Natural killer cell treated with Interleukin-12 subunit alpha and Interleukin-12 subunit beta and Interleukin-15 and Interleukin-18, amount 100 ng/mL, for 72 hours (primary cell): ENCODE measurements around the gene LAMA5. TPM values are rescaled to one million over a fixed set of nuclear protein-coding genes. Genes with fewer than 3 reads are reported as not detected.

Experiments
- ATAC-seq, 2 donors: fragments of 150-1000 bp; cut with Tn5 transposase in 1 of 2; sonication (Bioruptor Pico), chemical (Tn5 transposase) in 1 of 2; 2 replicates each; pipeline ENCODE4 v1.10.0; 2021
- DNase-seq: peaks from one replicate; pipeline ENCODE4 v3.0.0; 2022; ENCODE audit warnings: low spot score
- H3K27ac Mint-ChIP-seq, 2 donors: 1 replicate in 1 of 2; 2 replicates in 1 of 2; pipeline ENCODE4 v1.8.0; 2022; ENCODE audit warnings: mixed read lengths in 2 of 2, mild to moderate bottlenecking in 1 of 2, moderate library complexity in 1 of 2
- H3K27me3 Mint-ChIP-seq, 2 donors: 1 replicate in 1 of 2; 2 replicates in 1 of 2; pipeline ENCODE4 v1.8.0; 2022; ENCODE audit warnings: mixed read lengths in 2 of 2
- H3K36me3 Mint-ChIP-seq: one replicate; pipeline ENCODE4 v1.8.0; 2022; ENCODE audit warnings: mixed read lengths
- H3K4me1 Mint-ChIP-seq, 2 donors: 1 replicate in 1 of 2; 2 replicates in 1 of 2; pipeline ENCODE4 v1.8.0; 2022; ENCODE audit warnings: low read depth in 2 of 2, mixed read lengths in 2 of 2, mild to moderate bottlenecking in 1 of 2
- H3K4me3 Mint-ChIP-seq: one replicate; pipeline ENCODE4 v1.8.0; 2022; ENCODE audit warnings: mixed read lengths
- H3K9me3 Mint-ChIP-seq: 2 replicates; pipeline ENCODE4 v1.8.0; 2022; ENCODE audit warnings: mixed read lengths
- total RNA-seq, 2 donors: library from RNA; stranded (reverse); gene quantifications; one replicate each; pipeline ENCODE4 v1.2.3, GENCODE V29; 2022

The LAMA5 gene
- total RNA-seq, 2 donors from 2014 or later: 1.5 to 1.9 TPM

GRCh38 chr20:62287759-62288534 lies 79.2 kb downstream of the LAMA5 start:
- DNase-seq (no peak), ATAC-seq (no peak)
- Mint-ChIP-seq H3K4me3 (no peak overlapping the region), H3K27ac (no peak overlapping the region), H3K9me3 (no peaks in the 10 kb centered on the region), H3K4me1 (peaks cover 9 to 19% of the 10 kb centered on the region in 2 donors), H3K27me3 (no peaks in the 10 kb centered on the region), H3K36me3 (peaks cover 4% of the 10 kb centered on the region)

- Mint-ChIP-seq H3K4me3 (no peak overlapping the region), H3K27ac (no peak overlapping the region), H3K4me1 (peaks cover 3 to 13% of the 10 kb centered on the region in 2 donors), H3K9me3 (no peaks in the 10 kb centered on the region), H3K27me3 (no peaks in the 10 kb centered on the region), H3K36me3 (peaks cover 4% of the 10 kb centered on the region)
- ATAC-seq (no peak), DNase-seq (no peak)
Measured at GRCh38 chr20:62287129-62287528, 80.0 kb downstream of the LAMA5 start.

GRCh38 chr20:62286493-62287064 lies 80.5 kb downstream of the LAMA5 start:
- H3K36me3 Mint-ChIP-seq: peaks cover 7% of the 10 kb centered on the region
- no peaks in the 10 kb centered on the region for H3K9me3 Mint-ChIP-seq
- no peak for DNase-seq
- no peak overlapping the region for H3K27ac Mint-ChIP-seq
- H3K4me1 Mint-ChIP-seq: peaks cover 0 to 9% of the 10 kb centered on the region in 2 donors
- H3K4me3 Mint-ChIP-seq: no peak overlapping the region
- no peaks in the 10 kb centered on the region for H3K27me3 Mint-ChIP-seq
- peak in 1 of 2 donors; percentile 38 for ATAC-seq

GRCh38 chr20:62285722-62286121 lies 81.4 kb downstream of the LAMA5 start:
- peaks cover 8% of the 10 kb centered on the region for H3K36me3 Mint-ChIP-seq
- H3K9me3 Mint-ChIP-seq: no peaks in the 10 kb centered on the region
- no peak for ATAC-seq
- peaks cover 0 to 2% of the 10 kb centered on the region in 2 donors for H3K4me1 Mint-ChIP-seq
- no peak for DNase-seq
- no peaks in the 10 kb centered on the region for H3K27me3 Mint-ChIP-seq
- H3K4me3 Mint-ChIP-seq: no peak overlapping the region
- no peak overlapping the region for H3K27ac Mint-ChIP-seq

- Mint-ChIP-seq H3K27ac (no peak overlapping the region), H3K9me3 (no peaks in the 10 kb centered on the region), H3K4me1 (peaks cover 0 to 2% of the 10 kb centered on the region in 2 donors), H3K4me3 (no peak overlapping the region), H3K36me3 (peaks cover 8% of the 10 kb centered on the region), H3K27me3 (no peaks in the 10 kb centered on the region)
- DNase-seq (no peak), ATAC-seq (no peak)
Measured at GRCh38 chr20:62285151-62285550, 82.0 kb downstream of the LAMA5 start.

- peaks cover 8% of the 10 kb centered on the region for H3K36me3 Mint-ChIP-seq
- no peaks in the 10 kb centered on the region for H3K27me3 Mint-ChIP-seq
- H3K4me1 Mint-ChIP-seq: peaks cover 0 to 2% of the 10 kb centered on the region in 2 donors
- no peak overlapping the region for H3K4me3 Mint-ChIP-seq
- no peaks in the 10 kb centered on the region for H3K9me3 Mint-ChIP-seq
- ATAC-seq: no peak
- no peak overlapping the region for H3K27ac Mint-ChIP-seq
- no peak for DNase-seq
Measured at GRCh38 chr20:62284448-62284847, 82.7 kb downstream of the LAMA5 start.

GRCh38 chr20:62282877-62283503 lies 84.1 kb downstream of the LAMA5 start:
- H3K27me3 Mint-ChIP-seq: no peaks in the 10 kb centered on the region
- ATAC-seq (no peak), DNase-seq (no peak)
- H3K36me3 Mint-ChIP-seq: peaks cover 4% of the 10 kb centered on the region
- H3K27ac Mint-ChIP-seq: no peak overlapping the region
- H3K9me3 Mint-ChIP-seq: no peaks in the 10 kb centered on the region
- H3K4me1 Mint-ChIP-seq: peaks cover 0 to 3% of the 10 kb centered on the region in 2 donors
- H3K4me3 Mint-ChIP-seq: no peak overlapping the region

- Mint-ChIP-seq H3K27ac (no peak overlapping the region), H3K4me3 (no peak overlapping the region), H3K4me1 (peaks cover 0 to 4% of the 10 kb centered on the region in 2 donors), H3K36me3 (peaks cover 4% of the 10 kb centered on the region), H3K9me3 (no peaks in the 10 kb centered on the region), H3K27me3 (no peaks in the 10 kb centered on the region)
- no peak for DNase-seq
- ATAC-seq: no peak
Measured at GRCh38 chr20:62282103-62282502, 85.0 kb downstream of the LAMA5 start.

- Mint-ChIP-seq H3K27ac (no peak overlapping the region), H3K4me3 (no peak overlapping the region), H3K27me3 (no peaks in the 10 kb centered on the region), H3K36me3 (peaks cover 4% of the 10 kb centered on the region), H3K4me1 (peaks cover 0 to 4% of the 10 kb centered on the region in 2 donors), H3K9me3 (no peaks in the 10 kb centered on the region)
- no peak for ATAC-seq
- DNase-seq: no peak
Measured at GRCh38 chr20:62281161-62281933, 85.8 kb downstream of the LAMA5 start.

- DNase-seq: no peak
- ATAC-seq: no peak
- H3K4me3 Mint-ChIP-seq: no peak overlapping the region
- H3K36me3 Mint-ChIP-seq: peaks cover 4% of the 10 kb centered on the region
- H3K27me3 Mint-ChIP-seq: no peaks in the 10 kb centered on the region
- H3K9me3 Mint-ChIP-seq: no peaks in the 10 kb centered on the region
- no peak overlapping the region for H3K27ac Mint-ChIP-seq
- peaks cover 0 to 6% of the 10 kb centered on the region in 2 donors for H3K4me1 Mint-ChIP-seq
Measured at GRCh38 chr20:62280303-62280702, 86.8 kb downstream of the LAMA5 start.

- H3K36me3 Mint-ChIP-seq: peaks cover 4% of the 10 kb centered on the region
- H3K4me1 Mint-ChIP-seq: peaks cover 0 to 7% of the 10 kb centered on the region in 2 donors
- H3K27ac Mint-ChIP-seq: no peak overlapping the region
- DNase-seq (peak; percentile 26), ATAC-seq (no peak)
- no peaks in the 10 kb centered on the region for H3K27me3 Mint-ChIP-seq
- no peaks in the 10 kb centered on the region for H3K9me3 Mint-ChIP-seq
- no peak overlapping the region for H3K4me3 Mint-ChIP-seq
Measured at GRCh38 chr20:62277253-62277652, 89.9 kb downstream of the LAMA5 start.

- Mint-ChIP-seq H3K27me3 (no peaks in the 10 kb centered on the region), H3K4me3 (no peak overlapping the region), H3K4me1 (peaks cover 0 to 7% of the 10 kb centered on the region in 2 donors), H3K9me3 (no peaks in the 10 kb centered on the region), H3K27ac (no peak overlapping the region), H3K36me3 (no peaks in the 10 kb centered on the region)
- DNase-seq: peak; percentile 38
- ATAC-seq: no peak
Measured at GRCh38 chr20:62276439-62276838, 90.7 kb downstream of the LAMA5 start.

GRCh38 chr20:62275219-62275618 lies 91.9 kb downstream of the LAMA5 start:
- Mint-ChIP-seq H3K36me3 (no peaks in the 10 kb centered on the region), H3K4me1 (peaks cover 0 to 7% of the 10 kb centered on the region in 2 donors), H3K4me3 (no peak overlapping the region), H3K27ac (no peak overlapping the region), H3K27me3 (no peaks in the 10 kb centered on the region), H3K9me3 (no peaks in the 10 kb centered on the region)
- DNase-seq: no peak
- ATAC-seq: no peak
